PC-3 (cell line): ENCODE data around the gene UBE2E1. TPM values are rescaled to one million over a fixed set of nuclear protein-coding genes. Genes with fewer than 3 reads are reported as not detected.

Experiments
- ATAC-seq: fragments of 200-7000 bp; cut with Tn5 transposase; 2 replicates; pipeline ENCODE4 v1.9.1; 2020; ENCODE audit warnings: mild to moderate bottlenecking, moderate library complexity
- BruUV-seq: library from RNA; stranded (reverse); fragments of 400-500 nt; replicated peaks from 2 replicates; lab custom pipeline; 2021; lab: Mats Ljungman, UMichigan
- CTCF ChIA-PET: fragments of 300-600 bp; sonication (Branson Sonifier 250); formaldehyde crosslinking; loops from one replicate; lab custom pipeline; 2022; ENCODE audit warnings: antibody characterized with exemption; lab: Charles Lee
- POLR2A ChIA-PET: fragments of 300-600 bp; sonication (Branson Sonifier 250); formaldehyde crosslinking; loops from one replicate; lab custom pipeline; 2022; ENCODE audit warnings: antibody characterized with exemption; ENCODE audit not compliant: unreplicated experiment; lab: Charles Lee
- DNase-seq: peaks from one replicate; pipeline ENCODE4 v3.0.0-alpha.2; 2015
- H2AFZ ChIP-seq: fragments of 300-600 bp; sonication (generic); 2 replicates; pipeline ENCODE4 v1.6.0; 2016; ENCODE audit warnings: antibody characterized with exemption, low read length
- H3F3A ChIP-seq: fragments of 300-600 bp; sonication (generic); one replicate; pipeline ENCODE4 v1.6.0; 2017; ENCODE audit warnings: antibody characterized with exemption, low read length, control low read depth, mild to moderate bottlenecking; ENCODE audit not compliant: unreplicated experiment
- H3K27ac ChIP-seq: fragments of 300-600 bp; sonication (generic); 2 replicates; pipeline ENCODE4 v1.5.1; 2016; ENCODE audit warnings: mild to moderate bottlenecking, low read length
- H3K27me3 ChIP-seq: fragments of 300-600 bp; sonication (generic); 2 replicates; pipeline ENCODE4 v1.6.1; 2016; ENCODE audit warnings: low read length, mixed read lengths
- H3K36me3 ChIP-seq: fragments of 300-600 bp; sonication (generic); 2 replicates; pipeline ENCODE4 v1.6.1; 2016; ENCODE audit warnings: low read depth, mixed run types, low read length, mixed read lengths
- H3K4me1 ChIP-seq: fragments of 300-600 bp; sonication (generic); 2 replicates; pipeline ENCODE4 v1.5.1; 2016; ENCODE audit warnings: low read length; ENCODE audit not compliant: insufficient read depth
- H3K4me2 ChIP-seq: fragments of 300-600 bp; sonication (generic); 2 replicates; pipeline ENCODE4 v1.6.0; 2016; ENCODE audit warnings: low read length
- H3K4me3 ChIP-seq: fragments of 300-600 bp; sonication (generic); 2 replicates; pipeline ENCODE4 v1.5.1; 2016; ENCODE audit warnings: mild to moderate bottlenecking, low read length, mixed read lengths
- H3K79me2 ChIP-seq: fragments of 300-600 bp; sonication (generic); 2 replicates; pipeline ENCODE4 v1.6.1; 2017; ENCODE audit warnings: low read length, mixed read lengths
- H3K9ac ChIP-seq: fragments of 300-600 bp; sonication (generic); 2 replicates; pipeline ENCODE4 v1.6.0; 2016; ENCODE audit warnings: mild to moderate bottlenecking, low read length
- H3K9me2 ChIP-seq: fragments of 300-600 bp; sonication (generic); replicated peaks from 2 replicates; pipeline ENCODE4 v1.6.1; 2016; ENCODE audit warnings: mixed run types, low read length, mixed read lengths
- H3K9me3 ChIP-seq: fragments of 300-600 bp; sonication (generic); 2 replicates; pipeline ENCODE4 v1.6.1; 2016; ENCODE audit warnings: low read length, mixed read lengths
- H4K20me1 ChIP-seq: fragments of 300-600 bp; sonication (generic); 2 replicates; pipeline ENCODE4 v1.6.1; 2016; ENCODE audit warnings: low read length, mixed read lengths
- CTCF ChIP-seq: fragments of 300-600 bp; sonication (generic); conservative IDR thresholded peaks from 2 replicates; pipeline ENCODE4 v1.5.1; 2017; ENCODE audit warnings: antibody characterized with exemption, low read depth, mild to moderate bottlenecking, low read length
- EZH2 ChIP-seq: fragments of 300-600 bp; sonication (generic); IDR thresholded peaks from one replicate; pipeline ENCODE4 v1.6.1; 2017; ENCODE audit warnings: antibody characterized with exemption, mild to moderate bottlenecking, low read length; ENCODE audit not compliant: unreplicated experiment
- EZH2phosphoT487 ChIP-seq: fragments of 300-600 bp; sonication (generic); IDR thresholded peaks from 2 replicates; pipeline ENCODE4 v1.6.1; 2018; ENCODE audit warnings: mild to moderate bottlenecking, antibody characterized with exemption, low read length, borderline replicate concordance
- intact Hi-C: fragments of 100-400 bp; cut with micrococcal nuclease; formaldehyde crosslinking; loops from 2 replicates; pipeline ENCODE4 v1.9.0; 2023
- total RNA-seq: library from RNA; depleted of rRNA; stranded (reverse); fragments of >200 nt; gene quantifications from 2 replicates; pipeline ENCODE4 v1.2.3, GENCODE V29; 2014

The UBE2E1 gene
- total RNA-seq, 1 experiment from 2014 or later = 117 TPM

- no TSS peak for BruUV-seq
- POLR2A ChIA-PET = no interaction called here
- intact Hi-C loops = no loop called here
- H2AFZ ChIP-seq = no peak overlapping the region
- peaks cover 93% of the 10 kb centered on the region for H3K79me2 ChIP-seq
- DNase-seq = no peak
- TF ChIP-seq CTCF = no peak
- TF ChIP-seq EZH2 = no peak
- no peak for TF ChIP-seq EZH2phosphoT487
- no peaks in the 10 kb centered on the region for H3K27me3 ChIP-seq
- H3K9me2 ChIP-seq = no peaks in the 10 kb centered on the region
- CTCF ChIA-PET = no interaction called here
- no peaks in the 10 kb centered on the region for H3F3A ChIP-seq
- no peak overlapping the region for H3K4me2 ChIP-seq
- no peaks in the 10 kb centered on the region for H3K9me3 ChIP-seq
- H3K4me3 ChIP-seq = no peak overlapping the region
- H3K4me1 ChIP-seq = peaks cover 9% of the 10 kb centered on the region; the same call in 1 of the 2 replicates
- no peak overlapping the region for H3K27ac ChIP-seq
- peaks cover 20% of the 10 kb centered on the region for H3K36me3 ChIP-seq
- no peak; the same call in 1 of the 2 replicates for ATAC-seq
- H3K9ac ChIP-seq = no peak overlapping the region
- H4K20me1 ChIP-seq = peaks cover 40% of the 10 kb centered on the region
Measured at GRCh38 chr3:23821858-23822257, 16.1 kb downstream of the UBE2E1 start.

GRCh38 chr3:23822559-23822958, 16.8 kb downstream of the UBE2E1 start:
- Histone ChIP-seq H3F3A (no peaks in the 10 kb centered on the region), H3K9ac (no peak overlapping the region), H3K9me2 (no peaks in the 10 kb centered on the region), H3K4me2 (no peak overlapping the region), H3K36me3 (peaks cover 20% of the 10 kb centered on the region), H4K20me1 (peaks cover 42% of the 10 kb centered on the region), H3K27me3 (no peaks in the 10 kb centered on the region), H3K9me3 (no peaks in the 10 kb centered on the region), H3K27ac (no peak overlapping the region), H3K4me3 (no peak overlapping the region), H3K4me1 (peaks cover 9% of the 10 kb centered on the region; the same call in 1 of the 2 replicates), H3K79me2 (peaks cover 93% of the 10 kb centered on the region), H2AFZ (no peak overlapping the region)
- POLR2A ChIA-PET = no interaction called here
- no peak for DNase-seq
- intact Hi-C loops = no loop called here
- ATAC-seq = no peak
- TF ChIP-seq EZH2 (no peak), EZH2phosphoT487 (no peak), CTCF (no peak)
- BruUV-seq = no TSS peak
- CTCF ChIA-PET = no interaction called here

- intact Hi-C loops = no loop called here
- Histone ChIP-seq H4K20me1 (peaks cover 50% of the 10 kb centered on the region), H3K27ac (no peak overlapping the region), H3K4me3 (no peak overlapping the region), H3K4me1 (peaks cover 9% of the 10 kb centered on the region; the same call in 1 of the 2 replicates), H3K36me3 (peaks cover 16% of the 10 kb centered on the region), H3K9ac (no peak overlapping the region), H3K79me2 (peaks cover 92% of the 10 kb centered on the region), H3K9me3 (no peaks in the 10 kb centered on the region), H3K4me2 (no peak overlapping the region), H3K27me3 (no peaks in the 10 kb centered on the region), H2AFZ (no peak overlapping the region), H3F3A (no peaks in the 10 kb centered on the region), H3K9me2 (no peaks in the 10 kb centered on the region)
- no TSS peak for BruUV-seq
- no peak for DNase-seq
- CTCF ChIA-PET = no interaction called here
- POLR2A ChIA-PET = no interaction called here
- TF ChIP-seq EZH2phosphoT487 (no peak), EZH2 (no peak), CTCF (no peak)
- no peak for ATAC-seq
Measured at GRCh38 chr3:23823620-23824019, 17.9 kb downstream of the UBE2E1 start.
